Esophagus squamous epithelium (tissue), 5 donors: ENCODE results near the gene CASS4. TPM values are rescaled to one million over a fixed set of nuclear protein-coding genes. Genes with fewer than 3 reads are reported as not detected.
A peak's percentile ranks its signal among the peaks of the same experiment; 100 is the strongest.

Experiments
- DNase-seq: peaks from one replicate; lab custom pipeline; 2025; lab: John Stamatoyannopoulos, UW
- H3K27ac ChIP-seq, 4 donors: fragments of 200-600 bp; sonication (generic); one replicate each; pipeline ENCODE4 v1.5.1; 2016 to 2019; ENCODE audit warnings: mild to moderate bottlenecking in 1 of 4
- H3K27me3 ChIP-seq, 4 donors: fragments of 200-600 bp; sonication (generic); 1 replicate in 3 of 4; 2 replicates in 1 of 4; pipeline versions ENCODE4 v1.5.1 to v1.6.0; 2017 to 2021; ENCODE audit warnings: antibody characterized with exemption in 1 of 4
- H3K36me3 ChIP-seq, 3 donors: fragments of 200-600 bp; sonication (generic); one replicate each; pipeline ENCODE4 v1.5.1; 2016 to 2019
- H3K4me1 ChIP-seq, 3 donors: fragments of 200-600 bp; sonication (generic); one replicate each; pipeline ENCODE4 v1.5.1; 2017 to 2019
- H3K4me3 ChIP-seq, 4 donors: fragments of 200-600 bp; sonication (generic); 1 replicate in 3 of 4; 2 replicates in 1 of 4; pipeline ENCODE4 v1.5.1; 2016 to 2019; ENCODE audit warnings: mild to moderate bottlenecking in 2 of 4, moderate library complexity in 1 of 4
- H3K9me3 ChIP-seq, 3 donors: fragments of 200-600 bp; sonication (generic); one replicate each; pipeline ENCODE4 v1.5.1; 2016 to 2019
- POLR2A ChIP-seq, 4 donors: fragments of 450-650 bp; IDR thresholded peaks; one replicate each; pipeline ENCODE4 v1.6.1; 2017; ENCODE audit warnings: antibody characterized with exemption in 4 of 4, mild to moderate bottlenecking in 4 of 4, moderate library complexity in 3 of 4
- WGBS, 2 donors: methylation state at CpG; one replicate each; pipeline ENCODE4 v1.1.5; 2018; 5-methylcytosine and 5-hydroxymethylcytosine counted together
- intact Hi-C: fragments of 100-400 bp; cut with DNase I; formaldehyde crosslinking; loops from one replicate; pipeline ENCODE4 v1.15.0; 2022
- total RNA-seq, 4 donors: library from RNA; depleted of rRNA; stranded (reverse); fragments of >200 nt; gene quantifications; one replicate each; pipeline ENCODE4 v1.1.0, GENCODE V29; 2016
- TF ChIP-seq, protein P1 (sequence below), 6 experiments: fragments of 450-650 bp in 4 of 6; fragments of 200-600 bp in 2 of 6; sonication (generic) in 2 of 6; IDR thresholded peaks; one replicate each; pipeline ENCODE4 v1.5.1; 2016 to 2019; ENCODE audit warnings: antibody characterized with exemption in 6 of 6, mild to moderate bottlenecking in 4 of 6, moderate library complexity in 4 of 6
- donor health status: DM: yes; HTN: yes; CAD: no.

The CASS4 gene
- total RNA-seq, 4 donors from 2014 or later: 0.22 to 1.3 (median 0.63) TPM

- Histone ChIP-seq H3K27me3 (no peaks in the 10 kb centered on the region), H3K36me3 (no peaks in the 10 kb centered on the region), H3K4me1 (peaks cover 0 to 29% (median 0%) of the 10 kb centered on the region in 3 donors), H3K4me3 (no peak overlapping the region), H3K27ac (peak overlapping the region in 2 of 4 donors; percentile 63 to 64), H3K9me3 (no peaks in the 10 kb centered on the region)
- no peak for DNase-seq
- TF ChIP-seq, protein P1, sequence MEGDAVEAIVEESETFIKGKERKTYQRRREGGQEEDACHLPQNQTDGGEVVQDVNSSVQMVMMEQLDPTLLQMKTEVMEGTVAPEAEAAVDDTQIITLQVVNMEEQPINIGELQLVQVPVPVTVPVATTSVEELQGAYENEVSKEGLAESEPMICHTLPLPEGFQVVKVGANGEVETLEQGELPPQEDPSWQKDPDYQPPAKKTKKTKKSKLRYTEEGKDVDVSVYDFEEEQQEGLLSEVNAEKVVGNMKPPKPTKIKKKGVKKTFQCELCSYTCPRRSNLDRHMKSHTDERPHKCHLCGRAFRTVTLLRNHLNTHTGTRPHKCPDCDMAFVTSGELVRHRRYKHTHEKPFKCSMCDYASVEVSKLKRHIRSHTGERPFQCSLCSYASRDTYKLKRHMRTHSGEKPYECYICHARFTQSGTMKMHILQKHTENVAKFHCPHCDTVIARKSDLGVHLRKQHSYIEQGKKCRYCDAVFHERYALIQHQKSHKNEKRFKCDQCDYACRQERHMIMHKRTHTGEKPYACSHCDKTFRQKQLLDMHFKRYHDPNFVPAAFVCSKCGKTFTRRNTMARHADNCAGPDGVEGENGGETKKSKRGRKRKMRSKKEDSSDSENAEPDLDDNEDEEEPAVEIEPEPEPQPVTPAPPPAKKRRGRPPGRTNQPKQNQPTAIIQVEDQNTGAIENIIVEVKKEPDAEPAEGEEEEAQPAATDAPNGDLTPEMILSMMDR (IDR thresholded peaks at IDR 0.05): no peak
- TF ChIP-seq POLR2A (IDR thresholded peaks at IDR 0.05): no peak
- intact Hi-C loops: no loop called here
- 65 to 74% methylated on average over 2 of the region's 2 CpGs for WGBS, 2 donors
Observed at GRCh38 chr20:56420028-56420427, 8.0 kb downstream of the CASS4 start.

DNA sequence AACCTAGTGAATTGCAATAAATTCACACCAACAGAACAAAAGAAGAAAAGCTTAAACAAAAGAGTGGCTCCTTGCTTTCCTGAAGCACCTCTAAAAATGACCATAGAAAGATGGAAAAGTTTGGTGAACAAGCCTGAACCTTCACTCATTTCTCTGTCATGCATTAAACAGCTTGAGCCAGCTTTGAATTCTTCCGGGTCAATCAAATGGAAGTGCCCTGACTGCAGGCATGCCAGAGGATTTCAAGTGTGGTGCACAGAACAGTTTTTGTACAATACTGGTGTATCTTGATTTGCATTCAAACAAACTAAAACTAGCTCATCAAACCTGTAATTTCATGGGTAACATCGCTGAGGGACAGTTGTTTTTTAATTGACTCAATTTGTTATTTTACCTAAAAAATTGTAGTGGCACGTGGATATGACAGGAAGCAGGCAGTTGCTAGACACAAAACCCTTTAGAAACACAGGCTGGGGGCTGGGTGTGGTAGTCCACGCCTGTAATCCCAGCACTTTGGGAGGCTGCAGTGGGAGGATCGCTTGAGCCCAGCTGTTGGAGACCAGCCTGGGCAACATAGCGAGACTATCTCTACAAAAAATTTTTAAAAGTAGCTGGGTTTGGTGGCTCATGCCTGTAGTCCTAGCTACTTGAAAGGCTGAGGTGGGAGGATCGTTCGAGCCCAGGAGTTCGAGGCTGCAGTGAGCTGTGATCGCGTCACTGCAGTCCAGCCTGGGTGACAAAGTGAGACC lies 9.1 kb downstream of the CASS4 start:
- WGBS, 2 donors: 74 to 85% methylated on average over 10 to 11 of the region's 11 CpGs
- intact Hi-C loops: no loop called here
- peaks cover 0 to 29% (median 0%) of the 10 kb centered on the region in 3 donors for H3K4me1 ChIP-seq
- H3K36me3 ChIP-seq: no peaks in the 10 kb centered on the region
- no peaks in the 10 kb centered on the region for H3K27me3 ChIP-seq
- no peak for DNase-seq
- H3K27ac ChIP-seq: no peak overlapping the region
- H3K4me3 ChIP-seq: no peak overlapping the region
- H3K9me3 ChIP-seq: no peaks in the 10 kb centered on the region
- TF ChIP-seq, protein P1 (IDR thresholded peaks at IDR 0.05): no peak
- no peak for TF ChIP-seq POLR2A (IDR thresholded peaks at IDR 0.05)

- H3K27me3 ChIP-seq: no peaks in the 10 kb centered on the region
- H3K9me3 ChIP-seq: no peaks in the 10 kb centered on the region
- no peak overlapping the region for H3K27ac ChIP-seq
- peaks cover 0 to 29% (median 0%) of the 10 kb centered on the region in 3 donors for H3K4me1 ChIP-seq
- no peak for TF ChIP-seq POLR2A (IDR thresholded peaks at IDR 0.05)
- TF ChIP-seq, protein P1 (IDR thresholded peaks at IDR 0.05): no peak
- DNase-seq: no peak
- no peaks in the 10 kb centered on the region for H3K36me3 ChIP-seq
- H3K4me3 ChIP-seq: no peak overlapping the region
- intact Hi-C loops: no loop called here
- 48 to 58% methylated on average over 9 of the region's 9 CpGs for WGBS, 2 donors
Observed at GRCh38 chr20:56422076-56422823, 10.2 kb downstream of the CASS4 start.

- intact Hi-C loops: no loop called here
- H3K36me3 ChIP-seq: no peaks in the 10 kb centered on the region
- H3K27ac ChIP-seq: peak overlapping the region in 1 of 4 donors; percentile 27
- WGBS, 2 donors: 53 to 63% methylated on average over 3 to 4 of the region's 4 CpGs
- no peak for TF ChIP-seq POLR2A (IDR thresholded peaks at IDR 0.05)
- TF ChIP-seq, protein P1 (IDR thresholded peaks at IDR 0.05): no peak
- H3K4me3 ChIP-seq: no peak overlapping the region
- peaks cover 0 to 29% (median 0%) of the 10 kb centered on the region in 3 donors for H3K4me1 ChIP-seq
- DNase-seq: no peak
- H3K9me3 ChIP-seq: no peaks in the 10 kb centered on the region
- no peaks in the 10 kb centered on the region for H3K27me3 ChIP-seq
Observed at GRCh38 chr20:56422824-56423189, 10.7 kb downstream of the CASS4 start.

GRCh38 chr20:56423211-56423610 lies 11.2 kb downstream of the CASS4 start:
- Histone ChIP-seq H3K27ac (no peak overlapping the region), H3K9me3 (no peaks in the 10 kb centered on the region), H3K27me3 (no peaks in the 10 kb centered on the region), H3K4me1 (peaks cover 0 to 28% (median under 1%) of the 10 kb centered on the region in 3 donors), H3K36me3 (no peaks in the 10 kb centered on the region), H3K4me3 (no peak overlapping the region)
- 90 to 100% methylated on average over 1 of the region's 1 CpG for WGBS, 2 donors
- TF ChIP-seq, protein P1 (IDR thresholded peaks at IDR 0.05): no peak
- no peak for TF ChIP-seq POLR2A (IDR thresholded peaks at IDR 0.05)
- intact Hi-C loops: no loop called here
- no peak for DNase-seq
